ENCODE results near the gene CAPN2. TPM values are rescaled to one million over a fixed set of nuclear protein-coding genes. Genes with fewer than 3 reads are reported as not detected.

CAPN2 gene
- total and polyA plus RNA-seq, 2 experiments from 2014 or later: 8.4 to 17.8 TPM

DNA sequence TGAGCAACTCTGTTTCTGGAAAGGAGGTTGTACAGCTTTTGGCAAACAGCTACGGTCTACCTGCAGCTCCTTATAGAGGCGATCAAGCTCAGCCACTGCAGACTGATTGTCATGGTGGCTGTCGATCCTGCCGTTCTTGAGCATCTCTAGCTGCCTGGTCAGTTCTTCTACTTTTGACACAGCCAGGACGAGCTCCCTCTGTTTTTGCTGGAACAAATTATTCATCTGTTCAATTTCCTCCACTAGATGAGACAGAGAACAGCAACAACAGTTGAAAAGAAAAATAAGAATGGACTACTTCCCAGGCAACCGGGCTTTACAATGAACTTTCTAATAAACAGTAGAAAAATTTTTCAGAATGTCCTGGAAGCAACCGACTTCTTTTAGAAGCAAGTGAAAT is 90.9 kb downstream of the CAPN2 start:
- H3K9me2 ChIP-seq (ENCODE audit: insufficient read depth): no peaks in the 10 kb centered on the region
- no peaks in the 10 kb centered on the region for H3K4me1 ChIP-seq (ENCODE audit: insufficient read depth)
- no peak for TF ChIP-seq EZH2phosphoT487 (IDR thresholded peaks at IDR 0.05; ENCODE audit: unreplicated experiment)
- no peak for TF ChIP-seq EZH2 (IDR thresholded peaks at IDR 0.05; ENCODE audit: low read depth, unreplicated experiment)
- TF ChIP-seq, protein P1, sequence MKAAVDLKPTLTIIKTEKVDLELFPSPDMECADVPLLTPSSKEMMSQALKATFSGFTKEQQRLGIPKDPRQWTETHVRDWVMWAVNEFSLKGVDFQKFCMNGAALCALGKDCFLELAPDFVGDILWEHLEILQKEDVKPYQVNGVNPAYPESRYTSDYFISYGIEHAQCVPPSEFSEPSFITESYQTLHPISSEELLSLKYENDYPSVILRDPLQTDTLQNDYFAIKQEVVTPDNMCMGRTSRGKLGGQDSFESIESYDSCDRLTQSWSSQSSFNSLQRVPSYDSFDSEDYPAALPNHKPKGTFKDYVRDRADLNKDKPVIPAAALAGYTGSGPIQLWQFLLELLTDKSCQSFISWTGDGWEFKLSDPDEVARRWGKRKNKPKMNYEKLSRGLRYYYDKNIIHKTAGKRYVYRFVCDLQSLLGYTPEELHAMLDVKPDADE (IDR thresholded peaks at IDR 0.05): no peak
- TF ChIP-seq, protein P2, sequence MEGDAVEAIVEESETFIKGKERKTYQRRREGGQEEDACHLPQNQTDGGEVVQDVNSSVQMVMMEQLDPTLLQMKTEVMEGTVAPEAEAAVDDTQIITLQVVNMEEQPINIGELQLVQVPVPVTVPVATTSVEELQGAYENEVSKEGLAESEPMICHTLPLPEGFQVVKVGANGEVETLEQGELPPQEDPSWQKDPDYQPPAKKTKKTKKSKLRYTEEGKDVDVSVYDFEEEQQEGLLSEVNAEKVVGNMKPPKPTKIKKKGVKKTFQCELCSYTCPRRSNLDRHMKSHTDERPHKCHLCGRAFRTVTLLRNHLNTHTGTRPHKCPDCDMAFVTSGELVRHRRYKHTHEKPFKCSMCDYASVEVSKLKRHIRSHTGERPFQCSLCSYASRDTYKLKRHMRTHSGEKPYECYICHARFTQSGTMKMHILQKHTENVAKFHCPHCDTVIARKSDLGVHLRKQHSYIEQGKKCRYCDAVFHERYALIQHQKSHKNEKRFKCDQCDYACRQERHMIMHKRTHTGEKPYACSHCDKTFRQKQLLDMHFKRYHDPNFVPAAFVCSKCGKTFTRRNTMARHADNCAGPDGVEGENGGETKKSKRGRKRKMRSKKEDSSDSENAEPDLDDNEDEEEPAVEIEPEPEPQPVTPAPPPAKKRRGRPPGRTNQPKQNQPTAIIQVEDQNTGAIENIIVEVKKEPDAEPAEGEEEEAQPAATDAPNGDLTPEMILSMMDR (conservative IDR thresholded peaks at IDR 0.05; ENCODE audit: low read depth in 2 of 2): no peak
- TF ChIP-seq ZNF114 (CRISPR knock-in tag; IDR thresholded peaks at IDR 0.05): no peak
- TF ChIP-seq STAT1 (IDR thresholded peaks at IDR 0.05; ENCODE audit: unreplicated experiment): no peak
- no peak for TF ChIP-seq NANOG (IDR thresholded peaks at IDR 0.05; ENCODE audit: borderline replicate concordance)
- TF ChIP-seq, protein P3, sequence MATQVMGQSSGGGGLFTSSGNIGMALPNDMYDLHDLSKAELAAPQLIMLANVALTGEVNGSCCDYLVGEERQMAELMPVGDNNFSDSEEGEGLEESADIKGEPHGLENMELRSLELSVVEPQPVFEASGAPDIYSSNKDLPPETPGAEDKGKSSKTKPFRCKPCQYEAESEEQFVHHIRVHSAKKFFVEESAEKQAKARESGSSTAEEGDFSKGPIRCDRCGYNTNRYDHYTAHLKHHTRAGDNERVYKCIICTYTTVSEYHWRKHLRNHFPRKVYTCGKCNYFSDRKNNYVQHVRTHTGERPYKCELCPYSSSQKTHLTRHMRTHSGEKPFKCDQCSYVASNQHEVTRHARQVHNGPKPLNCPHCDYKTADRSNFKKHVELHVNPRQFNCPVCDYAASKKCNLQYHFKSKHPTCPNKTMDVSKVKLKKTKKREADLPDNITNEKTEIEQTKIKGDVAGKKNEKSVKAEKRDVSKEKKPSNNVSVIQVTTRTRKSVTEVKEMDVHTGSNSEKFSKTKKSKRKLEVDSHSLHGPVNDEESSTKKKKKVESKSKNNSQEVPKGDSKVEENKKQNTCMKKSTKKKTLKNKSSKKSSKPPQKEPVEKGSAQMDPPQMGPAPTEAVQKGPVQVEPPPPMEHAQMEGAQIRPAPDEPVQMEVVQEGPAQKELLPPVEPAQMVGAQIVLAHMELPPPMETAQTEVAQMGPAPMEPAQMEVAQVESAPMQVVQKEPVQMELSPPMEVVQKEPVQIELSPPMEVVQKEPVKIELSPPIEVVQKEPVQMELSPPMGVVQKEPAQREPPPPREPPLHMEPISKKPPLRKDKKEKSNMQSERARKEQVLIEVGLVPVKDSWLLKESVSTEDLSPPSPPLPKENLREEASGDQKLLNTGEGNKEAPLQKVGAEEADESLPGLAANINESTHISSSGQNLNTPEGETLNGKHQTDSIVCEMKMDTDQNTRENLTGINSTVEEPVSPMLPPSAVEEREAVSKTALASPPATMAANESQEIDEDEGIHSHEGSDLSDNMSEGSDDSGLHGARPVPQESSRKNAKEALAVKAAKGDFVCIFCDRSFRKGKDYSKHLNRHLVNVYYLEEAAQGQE (IDR thresholded peaks at IDR 0.05; ENCODE audit: unreplicated experiment): no peak
- TF ChIP-seq JUNB (IDR thresholded peaks at IDR 0.05; ENCODE audit: unreplicated experiment): no peak
- TF ChIP-seq POLR2AphosphoS5 (IDR thresholded peaks at IDR 0.05; ENCODE audit: low read depth): no peak
- no peak for TF ChIP-seq ZNF331 (CRISPR knock-in tag; IDR thresholded peaks at IDR 0.05; ENCODE audit: low read depth)
- no peak for TF ChIP-seq CREB1 (CRISPR knock-in tag; IDR thresholded peaks at IDR 0.05; ENCODE audit: low read depth)
- TF ChIP-seq, protein P4, sequence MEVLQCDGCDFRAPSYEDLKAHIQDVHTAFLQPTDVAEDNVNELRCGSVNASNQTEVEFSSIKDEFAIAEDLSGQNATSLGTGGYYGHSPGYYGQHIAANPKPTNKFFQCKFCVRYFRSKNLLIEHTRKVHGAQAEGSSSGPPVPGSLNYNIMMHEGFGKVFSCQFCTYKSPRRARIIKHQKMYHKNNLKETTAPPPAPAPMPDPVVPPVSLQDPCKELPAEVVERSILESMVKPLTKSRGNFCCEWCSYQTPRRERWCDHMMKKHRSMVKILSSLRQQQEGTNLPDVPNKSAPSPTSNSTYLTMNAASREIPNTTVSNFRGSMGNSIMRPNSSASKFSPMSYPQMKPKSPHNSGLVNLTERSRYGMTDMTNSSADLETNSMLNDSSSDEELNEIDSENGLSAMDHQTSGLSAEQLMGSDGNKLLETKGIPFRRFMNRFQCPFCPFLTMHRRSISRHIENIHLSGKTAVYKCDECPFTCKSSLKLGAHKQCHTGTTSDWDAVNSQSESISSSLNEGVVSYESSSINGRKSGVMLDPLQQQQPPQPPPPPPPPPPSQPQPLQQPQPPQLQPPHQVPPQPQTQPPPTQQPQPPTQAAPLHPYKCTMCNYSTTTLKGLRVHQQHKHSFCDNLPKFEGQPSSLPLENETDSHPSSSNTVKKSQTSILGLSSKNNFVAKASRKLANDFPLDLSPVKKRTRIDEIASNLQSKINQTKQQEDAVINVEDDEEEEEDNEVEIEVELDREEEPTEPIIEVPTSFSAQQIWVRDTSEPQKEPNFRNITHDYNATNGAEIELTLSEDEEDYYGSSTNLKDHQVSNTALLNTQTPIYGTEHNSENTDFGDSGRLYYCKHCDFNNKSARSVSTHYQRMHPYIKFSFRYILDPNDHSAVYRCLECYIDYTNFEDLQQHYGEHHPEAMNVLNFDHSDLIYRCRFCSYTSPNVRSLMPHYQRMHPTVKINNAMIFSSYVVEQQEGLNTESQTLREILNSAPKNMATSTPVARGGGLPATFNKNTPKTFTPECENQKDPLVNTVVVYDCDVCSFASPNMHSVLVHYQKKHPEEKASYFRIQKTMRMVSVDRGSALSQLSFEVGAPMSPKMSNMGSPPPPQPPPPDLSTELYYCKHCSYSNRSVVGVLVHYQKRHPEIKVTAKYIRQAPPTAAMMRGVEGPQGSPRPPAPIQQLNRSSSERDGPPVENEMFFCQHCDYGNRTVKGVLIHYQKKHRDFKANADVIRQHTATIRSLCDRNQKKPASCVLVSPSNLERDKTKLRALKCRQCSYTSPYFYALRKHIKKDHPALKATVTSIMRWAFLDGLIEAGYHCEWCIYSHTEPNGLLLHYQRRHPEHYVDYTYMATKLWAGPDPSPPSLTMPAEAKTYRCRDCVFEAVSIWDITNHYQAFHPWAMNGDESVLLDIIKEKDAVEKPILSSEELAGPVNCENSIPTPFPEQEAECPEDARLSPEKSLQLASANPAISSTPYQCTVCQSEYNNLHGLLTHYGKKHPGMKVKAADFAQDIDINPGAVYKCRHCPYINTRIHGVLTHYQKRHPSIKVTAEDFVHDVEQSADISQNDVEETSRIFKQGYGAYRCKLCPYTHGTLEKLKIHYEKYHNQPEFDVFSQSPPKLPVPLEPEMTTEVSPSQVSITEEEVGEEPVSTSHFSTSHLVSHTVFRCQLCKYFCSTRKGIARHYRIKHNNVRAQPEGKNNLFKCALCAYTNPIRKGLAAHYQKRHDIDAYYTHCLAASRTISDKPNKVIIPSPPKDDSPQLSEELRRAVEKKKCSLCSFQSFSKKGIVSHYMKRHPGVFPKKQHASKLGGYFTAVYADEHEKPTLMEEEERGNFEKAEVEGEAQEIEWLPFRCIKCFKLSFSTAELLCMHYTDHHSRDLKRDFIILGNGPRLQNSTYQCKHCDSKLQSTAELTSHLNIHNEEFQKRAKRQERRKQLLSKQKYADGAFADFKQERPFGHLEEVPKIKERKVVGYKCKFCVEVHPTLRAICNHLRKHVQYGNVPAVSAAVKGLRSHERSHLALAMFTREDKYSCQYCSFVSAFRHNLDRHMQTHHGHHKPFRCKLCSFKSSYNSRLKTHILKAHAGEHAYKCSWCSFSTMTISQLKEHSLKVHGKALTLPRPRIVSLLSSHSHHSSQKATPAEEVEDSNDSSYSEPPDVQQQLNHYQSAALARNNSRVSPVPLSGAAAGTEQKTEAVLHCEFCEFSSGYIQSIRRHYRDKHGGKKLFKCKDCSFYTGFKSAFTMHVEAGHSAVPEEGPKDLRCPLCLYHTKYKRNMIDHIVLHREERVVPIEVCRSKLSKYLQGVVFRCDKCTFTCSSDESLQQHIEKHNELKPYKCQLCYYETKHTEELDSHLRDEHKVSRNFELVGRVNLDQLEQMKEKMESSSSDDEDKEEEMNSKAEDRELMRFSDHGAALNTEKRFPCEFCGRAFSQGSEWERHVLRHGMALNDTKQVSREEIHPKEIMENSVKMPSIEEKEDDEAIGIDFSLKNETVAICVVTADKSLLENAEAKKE (CRISPR knock-in tag; IDR thresholded peaks at IDR 0.05): no peak
- no peak overlapping the region for H3K4me2 ChIP-seq
- Mint-ChIP-seq H3K27ac (no peak overlapping the region), H3K4me3 (no peak overlapping the region), H3K4me1 (peaks cover 3% of the 10 kb centered on the region), H3K36me3 (ENCODE audit: low read depth) (peaks cover 84% of the 10 kb centered on the region), H3K27me3 (ENCODE audit: insufficient read depth, low read depth, poor library complexity) (peaks cover 2% of the 10 kb centered on the region), H3K9me3 (peaks cover 4% of the 10 kb centered on the region; the same call in 1 of the 3 replicates)
- no peak for ATAC-seq
- H3K27ac ChIP-seq (ENCODE audit: low read depth): no peak overlapping the region
- peaks cover 44% of the 10 kb centered on the region for H3K36me3 ChIP-seq (ENCODE audit: insufficient read depth)
- DNase-seq (ENCODE audit: low spot score): no peak
- no peaks in the 10 kb centered on the region for H3K27me3 ChIP-seq (ENCODE audit: insufficient read depth)
- H4K20me1 ChIP-seq (replicated peaks; ENCODE audit: insufficient read depth): no peaks in the 10 kb centered on the region
- no peak overlapping the region for H3K4me3 ChIP-seq
- H3K79me2 ChIP-seq (replicated peaks; ENCODE audit: insufficient read depth): no peaks in the 10 kb centered on the region; the same call in 1 of the 2 replicates
- no peak overlapping the region for H2AFZ ChIP-seq
- no peaks in the 10 kb centered on the region for H3F3A ChIP-seq (replicated peaks; ENCODE audit: low read depth)
